ENCODE results near the gene ZBTB1. TPM values are rescaled to one million over a fixed set of nuclear protein-coding genes. Genes with fewer than 3 reads are reported as not detected.

Gene ZBTB1
- total RNA-seq, 1 donor from 2014 or later, result 48.9 TPM

DNA sequence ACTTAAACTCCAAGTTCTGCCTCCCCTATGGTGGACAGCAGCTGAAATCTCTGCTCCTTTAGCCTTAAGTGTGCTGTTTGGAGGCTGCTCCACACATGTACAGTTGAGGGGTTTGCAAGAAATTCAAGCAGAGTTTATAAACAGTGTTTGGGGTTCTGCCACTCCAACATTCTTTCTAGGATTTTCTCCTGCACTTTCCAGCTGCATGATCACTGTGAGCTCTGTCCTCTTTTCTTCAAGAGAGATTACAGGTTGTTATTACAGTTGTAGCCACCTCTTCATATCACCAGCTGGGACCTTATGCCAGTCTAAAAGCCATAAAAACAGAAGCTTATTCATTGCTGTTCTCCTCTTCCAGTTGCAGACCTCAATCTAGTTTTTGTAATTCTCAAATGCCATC is 9.3 kb upstream of the ZBTB1 start:
- Histone ChIP-seq H3K27me3 (no peaks in the 10 kb centered on the region), H3K27ac (no peak overlapping the region), H3K9me3 (no peaks in the 10 kb centered on the region), H3K4me3 (no peak overlapping the region), H3K36me3 (no peaks in the 10 kb centered on the region), H3K4me1 (peaks cover 5% of the 10 kb centered on the region)
- TF ChIP-seq POLR2A (IDR thresholded peaks at IDR 0.05) (no peak), POLR2AphosphoS5 (IDR thresholded peaks at IDR 0.05; ENCODE audit: insufficient read depth in 1 of 2, low read depth in 1 of 2) (no peak)
- TF ChIP-seq, protein P1, sequence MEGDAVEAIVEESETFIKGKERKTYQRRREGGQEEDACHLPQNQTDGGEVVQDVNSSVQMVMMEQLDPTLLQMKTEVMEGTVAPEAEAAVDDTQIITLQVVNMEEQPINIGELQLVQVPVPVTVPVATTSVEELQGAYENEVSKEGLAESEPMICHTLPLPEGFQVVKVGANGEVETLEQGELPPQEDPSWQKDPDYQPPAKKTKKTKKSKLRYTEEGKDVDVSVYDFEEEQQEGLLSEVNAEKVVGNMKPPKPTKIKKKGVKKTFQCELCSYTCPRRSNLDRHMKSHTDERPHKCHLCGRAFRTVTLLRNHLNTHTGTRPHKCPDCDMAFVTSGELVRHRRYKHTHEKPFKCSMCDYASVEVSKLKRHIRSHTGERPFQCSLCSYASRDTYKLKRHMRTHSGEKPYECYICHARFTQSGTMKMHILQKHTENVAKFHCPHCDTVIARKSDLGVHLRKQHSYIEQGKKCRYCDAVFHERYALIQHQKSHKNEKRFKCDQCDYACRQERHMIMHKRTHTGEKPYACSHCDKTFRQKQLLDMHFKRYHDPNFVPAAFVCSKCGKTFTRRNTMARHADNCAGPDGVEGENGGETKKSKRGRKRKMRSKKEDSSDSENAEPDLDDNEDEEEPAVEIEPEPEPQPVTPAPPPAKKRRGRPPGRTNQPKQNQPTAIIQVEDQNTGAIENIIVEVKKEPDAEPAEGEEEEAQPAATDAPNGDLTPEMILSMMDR (IDR thresholded peaks at IDR 0.05), result no peak
- intact Hi-C loops (cut with DNase I), result no loop called here
- no peak for DNase-seq (ENCODE audit: extremely low spot score in 2 of 2)

DNA sequence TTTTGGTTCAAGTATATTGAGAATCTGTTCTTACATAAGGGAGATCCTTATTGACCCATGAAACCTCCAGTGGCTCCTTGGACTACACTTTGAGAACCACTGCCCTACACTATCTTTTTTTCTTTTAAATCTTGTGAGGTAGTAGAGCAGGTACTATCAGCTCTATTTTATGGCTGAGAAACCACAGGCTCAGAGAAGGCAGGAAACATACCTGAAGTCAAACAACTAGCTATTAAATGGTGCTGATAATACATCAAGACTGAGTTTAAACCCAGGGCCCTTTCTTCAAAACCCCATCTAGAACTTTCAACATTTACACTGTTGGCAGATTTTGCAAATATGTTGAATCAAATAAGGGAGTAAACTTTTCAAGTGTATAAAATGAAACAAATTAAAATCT is 7.8 kb upstream of the ZBTB1 start:
- no peak for DNase-seq (ENCODE audit: extremely low spot score in 2 of 2)
- H3K9me3 ChIP-seq, result no peaks in the 10 kb centered on the region
- intact Hi-C loops (cut with DNase I), result no loop called here

DNA sequence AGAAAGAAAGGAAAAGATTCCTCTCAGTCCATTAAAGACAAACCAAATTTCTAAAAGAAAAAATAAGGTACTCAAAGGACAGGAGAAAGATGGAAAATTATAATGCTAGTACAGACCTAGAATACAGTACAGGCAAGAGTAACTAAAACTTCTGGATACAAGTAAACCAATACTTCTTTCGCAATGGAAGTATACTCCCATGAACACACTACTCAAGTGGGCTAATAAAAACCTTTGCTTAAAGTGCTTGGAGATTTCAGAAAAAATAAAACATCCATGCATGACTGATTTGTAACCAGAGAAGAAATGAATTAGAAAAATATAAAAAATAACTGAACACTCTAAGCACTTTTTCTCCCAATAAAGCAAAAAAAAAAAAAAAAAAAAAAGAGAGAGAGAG is 4.5 kb upstream of the ZBTB1 start:
- no peak overlapping the region for H3K4me3 ChIP-seq
- no peak overlapping the region for H3K27ac ChIP-seq
- H3K9me3 ChIP-seq, result no peaks in the 10 kb centered on the region
- TF ChIP-seq POLR2A (IDR thresholded peaks at IDR 0.05), result no peak
- no peak for TF ChIP-seq POLR2AphosphoS5 (IDR thresholded peaks at IDR 0.05; ENCODE audit: insufficient read depth in 1 of 2, low read depth in 1 of 2)
- TF ChIP-seq, protein P1 (IDR thresholded peaks at IDR 0.05), result no peak
- DNase-seq (ENCODE audit: extremely low spot score in 2 of 2), result no peak
- peaks cover 34% of the 10 kb centered on the region for H3K4me1 ChIP-seq
- no peaks in the 10 kb centered on the region for H3K36me3 ChIP-seq
- no peaks in the 10 kb centered on the region for H3K27me3 ChIP-seq
- intact Hi-C loops (cut with DNase I), result no loop called here

More for the DNA sequence above, 7.8 kb upstream of the ZBTB1 start:
- no peaks in the 10 kb centered on the region for H3K27me3 ChIP-seq
- H3K4me3 ChIP-seq, result no peak overlapping the region
- TF ChIP-seq, protein P1 (IDR thresholded peaks at IDR 0.05), result no peak
- TF ChIP-seq POLR2AphosphoS5 (IDR thresholded peaks at IDR 0.05; ENCODE audit: insufficient read depth in 1 of 2, low read depth in 1 of 2), result no peak
- no peak for TF ChIP-seq POLR2A (IDR thresholded peaks at IDR 0.05)
- no peaks in the 10 kb centered on the region for H3K36me3 ChIP-seq
- peaks cover 20% of the 10 kb centered on the region for H3K4me1 ChIP-seq
- H3K27ac ChIP-seq, result no peak overlapping the region

DNA sequence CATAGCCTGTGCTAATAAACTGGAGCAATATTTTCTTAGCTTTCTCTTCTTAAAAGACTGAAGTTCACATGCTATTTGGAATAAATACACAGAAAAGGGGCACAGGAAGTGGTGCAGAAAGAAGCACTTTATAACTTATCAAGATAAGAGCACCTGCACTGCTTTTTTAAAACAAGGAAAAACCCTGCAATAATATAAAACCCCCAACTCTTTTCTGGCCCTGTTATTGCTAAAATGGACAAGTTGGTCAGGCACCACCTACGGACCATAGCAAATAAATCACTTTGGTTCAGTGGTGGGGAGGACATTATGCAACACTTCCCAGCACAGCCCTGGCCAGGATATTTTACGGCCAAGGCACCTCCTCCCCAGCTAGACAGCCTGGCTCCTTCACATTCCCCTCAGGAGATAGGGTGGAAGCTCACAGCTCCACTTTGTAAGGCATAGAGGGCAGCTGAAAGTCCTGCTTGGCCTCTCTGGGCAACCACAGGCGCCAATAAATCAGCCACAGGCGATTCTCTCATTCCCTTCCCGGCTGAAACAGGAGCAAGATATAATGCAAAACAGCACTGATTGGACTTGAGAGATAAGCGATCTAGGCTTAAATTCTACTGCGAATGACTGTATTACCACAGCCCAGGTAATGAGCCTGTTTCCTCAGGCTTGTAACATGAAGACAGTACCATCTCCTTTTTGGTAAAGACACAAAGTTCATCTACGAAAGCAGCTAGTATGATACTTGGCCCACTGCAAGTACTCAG is 3.0 kb upstream of the ZBTB1 start:
- DNase-seq (ENCODE audit: extremely low spot score in 2 of 2), result peak in 1 of 2 donors; percentile 93
- Histone ChIP-seq H3K9me3 (no peaks in the 10 kb centered on the region), H3K36me3 (no peaks in the 10 kb centered on the region)

DNA sequence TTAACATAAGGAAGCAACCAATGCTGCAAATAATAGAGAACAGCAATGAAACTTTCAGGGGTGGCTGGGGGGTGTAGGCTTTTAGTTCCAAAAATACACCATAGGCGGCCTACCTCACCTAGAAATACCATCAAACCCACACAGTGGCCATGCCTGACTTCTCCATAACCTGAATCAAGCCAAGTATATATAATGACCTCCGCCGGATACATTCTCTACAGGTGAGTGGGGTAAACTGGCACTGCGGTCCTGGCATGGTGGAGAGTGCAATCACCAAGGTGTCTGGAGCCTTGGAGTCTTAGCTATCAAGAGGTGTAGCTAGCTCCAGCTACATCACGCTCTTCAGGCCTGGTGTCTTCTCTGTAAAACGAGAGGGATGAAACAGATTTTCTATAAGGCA is 2.1 kb upstream of the ZBTB1 start:
- DNase-seq (ENCODE audit: extremely low spot score in 2 of 2), result no peak
- Histone ChIP-seq H3K27ac (peak overlapping the region; percentile 94), H3K9me3 (no peaks in the 10 kb centered on the region), H3K36me3 (no peaks in the 10 kb centered on the region), H3K4me3 (peak overlapping the region; percentile 68 to 90), H3K27me3 (no peaks in the 10 kb centered on the region), H3K4me1 (peaks cover 55% of the 10 kb centered on the region)
- intact Hi-C loops (cut with DNase I), result no loop called here
- TF ChIP-seq POLR2A (IDR thresholded peaks at IDR 0.05) (no peak), POLR2AphosphoS5 (IDR thresholded peaks at IDR 0.05; ENCODE audit: insufficient read depth in 1 of 2, low read depth in 1 of 2) (no peak)
- TF ChIP-seq, protein P1 (IDR thresholded peaks at IDR 0.05), result no peak

More for the DNA sequence above, 3.0 kb upstream of the ZBTB1 start:
- Histone ChIP-seq H3K4me3 (peak overlapping the region; percentile 68 to 90), H3K4me1 (peaks cover 46% of the 10 kb centered on the region), H3K27me3 (no peaks in the 10 kb centered on the region), H3K27ac (peak overlapping the region; percentile 94)
- TF ChIP-seq, protein P1 (IDR thresholded peaks at IDR 0.05), result no peak
- TF ChIP-seq POLR2AphosphoS5 (IDR thresholded peaks at IDR 0.05; ENCODE audit: insufficient read depth in 1 of 2, low read depth in 1 of 2), result peak; percentile 64 to 66
- intact Hi-C loops (cut with DNase I), result no loop called here
